ENCODE data around the gene GATA3. TPM values are rescaled to one million over a fixed set of nuclear protein-coding genes. Genes with fewer than 3 reads are reported as not detected.

Gene GATA3
- total RNA-seq, 3 donors from 2014 or later = 0.48 to 36.4 (median 28.2) TPM

DNA sequence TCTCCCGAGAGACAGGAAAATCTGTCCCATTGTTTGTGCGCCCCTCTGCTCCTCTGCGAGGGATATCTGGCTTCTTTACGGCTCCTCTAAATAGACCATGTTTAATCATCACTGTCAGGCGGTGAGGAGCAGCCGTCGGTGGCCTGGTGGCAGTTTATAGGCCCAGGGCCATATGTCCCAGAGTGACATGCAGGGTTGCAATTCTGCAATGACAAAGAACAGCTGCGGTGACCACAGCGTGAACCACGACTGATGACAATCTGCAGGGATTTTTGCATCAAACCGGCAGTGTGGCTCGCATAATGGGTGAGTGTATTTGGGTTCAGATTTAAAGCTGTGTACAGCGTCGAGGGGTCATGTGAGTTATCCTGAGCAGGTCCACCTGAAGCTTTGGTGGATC is 41.5 kb downstream of the GATA3 start:
- H3K36me3 ChIP-seq = no peaks in the 10 kb centered on the region
- no peak for DNase-seq (ENCODE audit: low spot score in 2 of 2)
- no peaks in the 10 kb centered on the region for H3K4me1 ChIP-seq
- H3K4me3 ChIP-seq = no peak overlapping the region
- no peak overlapping the region for H3K27ac ChIP-seq
- intact Hi-C loops (cut with DNase I; ENCODE audit: low total_unique reads) = loop anchor here (2.0 kb wide), 1 partner anchor 307 kb away; the partner anchor contains the start of gene ATP5F1C
- TF ChIP-seq, protein P1, sequence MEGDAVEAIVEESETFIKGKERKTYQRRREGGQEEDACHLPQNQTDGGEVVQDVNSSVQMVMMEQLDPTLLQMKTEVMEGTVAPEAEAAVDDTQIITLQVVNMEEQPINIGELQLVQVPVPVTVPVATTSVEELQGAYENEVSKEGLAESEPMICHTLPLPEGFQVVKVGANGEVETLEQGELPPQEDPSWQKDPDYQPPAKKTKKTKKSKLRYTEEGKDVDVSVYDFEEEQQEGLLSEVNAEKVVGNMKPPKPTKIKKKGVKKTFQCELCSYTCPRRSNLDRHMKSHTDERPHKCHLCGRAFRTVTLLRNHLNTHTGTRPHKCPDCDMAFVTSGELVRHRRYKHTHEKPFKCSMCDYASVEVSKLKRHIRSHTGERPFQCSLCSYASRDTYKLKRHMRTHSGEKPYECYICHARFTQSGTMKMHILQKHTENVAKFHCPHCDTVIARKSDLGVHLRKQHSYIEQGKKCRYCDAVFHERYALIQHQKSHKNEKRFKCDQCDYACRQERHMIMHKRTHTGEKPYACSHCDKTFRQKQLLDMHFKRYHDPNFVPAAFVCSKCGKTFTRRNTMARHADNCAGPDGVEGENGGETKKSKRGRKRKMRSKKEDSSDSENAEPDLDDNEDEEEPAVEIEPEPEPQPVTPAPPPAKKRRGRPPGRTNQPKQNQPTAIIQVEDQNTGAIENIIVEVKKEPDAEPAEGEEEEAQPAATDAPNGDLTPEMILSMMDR (IDR thresholded peaks at IDR 0.05) = no peak
- TF ChIP-seq POLR2AphosphoS5 (IDR thresholded peaks at IDR 0.05) (no peak), POLR2A (IDR thresholded peaks at IDR 0.05) (no peak)
- no peaks in the 10 kb centered on the region for H3K27me3 ChIP-seq
- no peaks in the 10 kb centered on the region for H3K9me3 ChIP-seq

DNA sequence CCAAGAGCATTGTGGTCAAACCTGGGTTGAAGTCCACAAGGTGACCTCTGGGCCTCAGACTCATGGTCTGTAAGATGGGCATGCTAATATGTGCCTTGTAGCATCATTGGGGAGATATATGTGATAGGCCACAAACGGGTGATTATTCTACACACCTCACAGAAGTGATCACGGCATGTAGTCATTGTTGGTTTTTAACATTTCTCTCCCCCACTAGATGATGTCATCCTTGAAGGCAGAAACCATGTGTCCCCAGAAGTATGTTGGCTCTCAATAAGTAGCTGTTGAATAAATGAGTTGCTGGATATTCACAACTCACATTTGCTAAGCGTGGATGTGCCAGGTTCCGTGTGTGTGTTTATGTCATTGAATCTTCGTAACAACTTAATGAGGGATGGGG is 42.4 kb downstream of the GATA3 start:
- TF ChIP-seq, protein P1 (IDR thresholded peaks at IDR 0.05) = no peak
- no peak for TF ChIP-seq POLR2AphosphoS5 (IDR thresholded peaks at IDR 0.05)
- no peak for TF ChIP-seq POLR2A (IDR thresholded peaks at IDR 0.05)
- no peak for DNase-seq (ENCODE audit: low spot score in 2 of 2)
- intact Hi-C loops (cut with DNase I; ENCODE audit: low total_unique reads) = loop anchor here (2.0 kb wide), 1 partner anchor 308 kb away; the partner anchor contains the start of gene ATP5F1C

DNA sequence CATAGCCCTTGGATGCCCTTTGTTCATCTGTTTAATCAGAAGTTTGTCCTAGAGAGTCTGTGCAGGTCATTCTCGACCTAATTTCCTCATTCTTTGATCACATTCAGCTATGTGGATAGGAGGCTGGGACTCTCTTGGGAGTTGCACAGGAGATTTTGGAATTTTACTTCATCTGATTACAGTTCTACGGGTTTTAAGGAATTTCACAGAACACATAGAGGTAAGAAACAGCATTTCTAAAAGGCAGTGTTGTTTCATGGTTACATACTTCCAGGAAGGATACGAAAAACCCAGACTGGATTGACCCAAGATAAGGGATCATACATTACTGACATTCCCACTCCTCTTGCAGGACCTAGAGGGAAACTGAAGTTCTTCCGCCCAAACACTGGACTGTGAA is 45.9 kb downstream of the GATA3 start:
- Histone ChIP-seq H3K36me3 (no peaks in the 10 kb centered on the region), H3K4me3 (no peak overlapping the region), H3K4me1 (no peaks in the 10 kb centered on the region), H3K27me3 (no peaks in the 10 kb centered on the region), H3K27ac (no peak overlapping the region), H3K9me3 (no peaks in the 10 kb centered on the region)
- no peak for DNase-seq (ENCODE audit: low spot score in 2 of 2)
- intact Hi-C loops (cut with DNase I; ENCODE audit: low total_unique reads) = no loop called here
- TF ChIP-seq, protein P1 (IDR thresholded peaks at IDR 0.05) = no peak
- TF ChIP-seq POLR2AphosphoS5 (IDR thresholded peaks at IDR 0.05) (no peak), POLR2A (IDR thresholded peaks at IDR 0.05) (no peak)

More for the DNA sequence above, 42.4 kb downstream of the GATA3 start:
- no peaks in the 10 kb centered on the region for H3K4me1 ChIP-seq
- H3K27me3 ChIP-seq = no peaks in the 10 kb centered on the region
- H3K9me3 ChIP-seq = no peaks in the 10 kb centered on the region
- no peak overlapping the region for H3K4me3 ChIP-seq
- H3K36me3 ChIP-seq = no peaks in the 10 kb centered on the region
- H3K27ac ChIP-seq = no peak overlapping the region

DNA sequence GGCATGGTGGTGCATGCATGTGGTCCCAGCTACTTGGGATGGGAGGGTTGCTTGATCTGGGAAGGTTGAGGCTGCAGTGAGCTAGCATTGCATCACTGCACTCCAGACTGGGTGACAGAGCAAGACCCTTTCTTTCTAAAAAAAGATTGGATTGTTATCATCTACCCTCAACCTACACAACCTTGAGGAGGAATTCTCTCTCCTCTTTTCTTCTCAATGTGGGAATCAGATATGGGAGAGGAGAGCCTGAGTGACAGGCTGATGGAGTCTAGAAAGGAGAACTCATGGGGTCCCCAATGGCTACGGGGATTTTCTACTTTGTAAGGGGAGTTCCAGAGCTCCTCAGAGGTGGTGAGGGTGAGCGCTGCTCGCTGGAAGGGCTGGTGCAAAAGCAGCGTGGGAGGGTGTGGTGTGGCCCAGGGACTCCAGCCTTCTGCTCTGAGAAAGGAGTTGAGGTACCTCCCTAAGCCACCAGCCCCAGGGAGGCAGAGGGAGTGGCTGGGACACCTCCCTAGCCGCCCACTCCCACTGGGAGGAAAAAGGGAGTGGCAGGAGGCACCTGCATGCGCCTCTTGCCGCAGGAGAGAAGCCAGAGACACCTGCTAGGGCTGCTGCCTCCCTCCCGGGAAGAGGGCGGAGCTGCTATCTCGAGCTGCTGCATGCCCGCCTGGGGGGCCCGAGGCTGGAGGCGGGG is 48.4 kb downstream of the GATA3 start:
- Histone ChIP-seq H3K4me1 (no peaks in the 10 kb centered on the region), H3K36me3 (no peaks in the 10 kb centered on the region), H3K9me3 (no peaks in the 10 kb centered on the region), H3K4me3 (no peak overlapping the region), H3K27ac (no peak overlapping the region), H3K27me3 (no peaks in the 10 kb centered on the region)
- DNase-seq (ENCODE audit: low spot score in 2 of 2) = no peak
- TF ChIP-seq POLR2AphosphoS5 (IDR thresholded peaks at IDR 0.05) (no peak), POLR2A (IDR thresholded peaks at IDR 0.05) (no peak)
- TF ChIP-seq, protein P1 (IDR thresholded peaks at IDR 0.05) = no peak
- intact Hi-C loops (cut with DNase I; ENCODE audit: low total_unique reads) = no loop called here

DNA sequence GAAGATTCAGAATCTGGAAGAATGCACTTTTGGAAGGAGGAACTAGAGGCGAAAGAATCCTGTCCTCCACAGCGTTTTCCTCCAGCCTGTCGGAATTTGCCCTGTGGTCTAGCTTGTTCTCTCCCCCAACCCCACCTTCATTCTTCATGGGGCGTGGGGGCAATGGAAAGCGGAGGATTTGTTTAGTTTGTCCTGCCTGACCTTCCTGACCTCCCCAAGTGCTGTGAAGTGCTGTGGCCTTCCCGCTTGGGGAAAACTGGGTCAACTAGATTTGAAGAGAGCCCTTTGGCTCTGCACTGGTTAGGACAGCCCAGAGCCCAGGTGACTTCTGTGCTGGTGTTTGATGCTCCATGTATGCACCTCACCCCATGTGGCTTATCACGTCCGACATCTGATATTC is 49.1 kb downstream of the GATA3 start:
- no peak for DNase-seq (ENCODE audit: low spot score in 2 of 2)
- H3K27me3 ChIP-seq = no peaks in the 10 kb centered on the region
- H3K36me3 ChIP-seq = no peaks in the 10 kb centered on the region
- H3K27ac ChIP-seq = no peak overlapping the region
- intact Hi-C loops (cut with DNase I; ENCODE audit: low total_unique reads) = no loop called here
- no peaks in the 10 kb centered on the region for H3K4me1 ChIP-seq
- H3K4me3 ChIP-seq = no peak overlapping the region
- TF ChIP-seq, protein P1 (IDR thresholded peaks at IDR 0.05) = no peak
- TF ChIP-seq POLR2AphosphoS5 (IDR thresholded peaks at IDR 0.05) (no peak), POLR2A (IDR thresholded peaks at IDR 0.05) (no peak)
- H3K9me3 ChIP-seq = no peaks in the 10 kb centered on the region

Measured in breast epithelium (tissue), 4 donors.